ENCODE data around the gene PPP2R5A.
"Not testable (repeated sequence)": the region's sequence is repeated elsewhere in the genome, so short reads cannot be mapped to it uniquely, and the experiment has no call there.

The PPP2R5A gene

DNA sequence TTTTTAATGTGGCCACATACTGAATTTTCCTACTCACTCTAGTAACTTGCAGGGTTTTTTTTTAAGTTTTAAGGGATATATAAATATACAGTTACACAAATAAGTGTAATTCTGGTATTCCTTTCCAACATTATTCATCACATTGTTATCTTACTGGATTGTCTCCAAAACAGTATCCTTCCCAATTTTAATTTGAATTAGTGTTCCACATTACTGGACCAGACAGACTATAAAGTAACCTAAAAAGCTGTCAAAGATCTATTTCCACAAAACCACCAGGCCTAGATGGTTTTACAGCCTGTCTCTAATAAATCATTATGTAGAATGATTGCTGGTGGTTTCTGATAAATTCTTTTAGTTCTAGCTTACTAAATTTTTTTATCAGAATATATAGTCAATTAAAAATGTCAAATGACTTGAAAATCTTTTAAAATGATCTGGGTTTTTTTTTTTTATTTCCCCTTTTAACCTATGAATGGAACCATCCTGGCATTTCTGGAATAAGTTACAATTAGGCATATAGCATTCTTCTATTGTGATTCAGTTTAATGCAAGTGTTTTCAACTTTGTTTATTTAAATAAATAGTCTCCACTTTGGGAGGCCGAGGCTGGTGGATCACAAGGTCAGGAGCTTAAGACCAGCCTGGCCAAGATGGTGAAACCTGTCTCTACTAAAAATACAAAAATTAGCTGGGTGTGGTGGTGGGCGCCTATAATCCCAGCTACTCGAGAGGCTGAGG is 70.2 kb downstream of the PPP2R5A start:
- DNase-seq (ENCODE audit: low read depth in 2 of 2): no peak

DNA sequence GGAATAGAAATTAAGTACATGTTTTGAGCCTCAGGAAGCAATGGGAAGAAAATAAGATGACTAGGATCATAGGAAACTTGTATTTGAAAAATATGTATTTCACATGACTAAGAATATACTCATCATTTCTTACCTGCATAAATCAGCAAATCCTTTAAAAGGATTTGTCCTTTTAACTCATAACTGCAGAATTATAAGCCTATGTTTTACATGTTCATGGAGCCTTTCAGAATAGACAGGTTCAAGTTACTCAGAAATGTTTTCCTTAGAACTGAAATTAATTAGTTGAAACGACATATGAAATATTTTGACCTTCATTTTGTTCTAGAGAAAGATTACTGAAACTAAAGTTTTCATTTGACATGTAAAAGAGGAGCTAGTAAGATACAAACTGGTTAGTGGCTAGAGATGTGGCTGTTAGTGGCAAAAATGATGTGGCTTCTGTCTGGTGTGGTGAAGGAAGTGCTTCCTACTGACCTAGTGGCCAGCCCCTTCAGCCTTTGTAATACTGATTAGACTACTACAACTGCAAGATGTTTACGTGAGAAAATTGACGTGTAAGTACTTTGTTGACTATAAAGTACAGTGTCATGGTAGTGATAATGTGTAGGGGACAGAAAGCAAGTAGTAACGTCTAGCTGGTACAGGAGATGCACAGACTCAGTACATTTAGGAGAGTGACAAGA is 74.7 kb downstream of the PPP2R5A start:
- DNase-seq (ENCODE audit: low read depth in 2 of 2): no peak

DNA sequence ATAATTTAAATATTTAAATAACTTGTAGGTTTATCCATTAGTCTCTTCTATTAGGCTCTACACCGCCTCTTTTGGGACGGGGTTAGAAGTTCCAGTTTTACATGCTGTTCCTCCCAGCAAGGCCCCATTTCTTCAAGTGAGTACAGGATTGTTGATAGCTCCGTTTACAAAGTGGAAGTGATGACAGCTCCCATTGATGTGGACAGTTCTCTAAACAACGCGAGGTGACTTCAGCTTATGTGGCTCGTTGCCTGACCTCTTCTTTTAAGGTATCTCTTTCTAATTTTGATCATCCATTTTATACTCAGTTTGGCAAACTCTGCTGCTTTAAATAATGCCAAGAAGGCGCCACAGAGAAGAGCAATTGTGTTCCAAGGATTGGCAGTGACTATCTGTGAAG is 79.8 kb downstream of the PPP2R5A start:
- DNase-seq (ENCODE audit: low read depth in 2 of 2): no peak

GRCh38 chr1:212366901-212367300 is 81.7 kb downstream of the PPP2R5A start:
- DNase-seq (ENCODE audit: low read depth in 2 of 2): no peak

DNA sequence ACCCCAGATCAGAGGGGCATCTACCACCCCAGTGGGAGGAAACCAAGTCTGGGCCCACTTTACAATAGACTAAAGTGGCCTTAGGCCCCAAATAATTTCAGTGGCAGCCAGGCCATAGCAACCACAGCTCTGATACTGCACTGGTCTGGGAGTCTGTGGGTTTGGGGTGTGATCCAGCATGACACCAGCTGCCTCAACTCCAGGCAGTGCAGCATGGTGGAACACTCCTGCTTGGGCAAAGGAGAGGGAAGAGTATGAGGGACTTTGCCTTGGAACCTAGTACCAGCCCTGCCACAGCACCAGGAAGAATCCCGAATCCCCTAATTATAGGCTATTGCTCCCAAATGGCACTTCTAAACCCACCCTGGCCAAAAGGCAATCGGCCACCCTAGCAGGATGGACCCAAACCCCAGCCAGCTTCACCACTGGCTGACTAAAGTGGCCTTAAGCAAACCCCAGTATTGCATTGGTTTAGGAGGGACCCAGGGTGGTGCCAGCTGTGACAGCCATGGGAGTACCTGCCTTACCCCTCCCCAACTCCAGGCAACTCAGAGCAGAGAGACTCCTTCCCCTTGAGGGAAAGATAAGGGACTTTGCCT is 82.4 kb downstream of the PPP2R5A start:
- DNase-seq (ENCODE audit: low read depth in 2 of 2): no peak

DNA sequence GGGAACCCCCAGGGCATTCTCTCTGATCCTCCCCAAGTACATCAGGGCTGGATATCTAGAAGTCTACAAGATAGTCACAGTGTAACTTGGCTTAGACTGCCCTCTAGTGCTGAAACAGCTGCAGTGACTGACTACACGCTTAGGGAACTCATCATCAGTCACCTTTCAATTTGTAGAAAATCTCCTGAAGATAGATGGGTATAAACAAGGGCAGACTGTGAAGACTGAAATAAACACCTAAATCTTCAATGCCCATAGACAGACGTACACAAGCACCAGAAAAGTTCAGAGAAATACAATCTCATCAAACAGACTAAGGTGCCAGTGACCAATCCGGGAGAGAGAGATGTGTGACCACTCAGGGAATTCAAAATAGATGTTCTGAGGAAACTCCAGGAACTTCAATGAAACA is 82.9 kb downstream of the PPP2R5A start:
- DNase-seq (ENCODE audit: low read depth in 2 of 2): peak; percentile 17 to 33

DNA sequence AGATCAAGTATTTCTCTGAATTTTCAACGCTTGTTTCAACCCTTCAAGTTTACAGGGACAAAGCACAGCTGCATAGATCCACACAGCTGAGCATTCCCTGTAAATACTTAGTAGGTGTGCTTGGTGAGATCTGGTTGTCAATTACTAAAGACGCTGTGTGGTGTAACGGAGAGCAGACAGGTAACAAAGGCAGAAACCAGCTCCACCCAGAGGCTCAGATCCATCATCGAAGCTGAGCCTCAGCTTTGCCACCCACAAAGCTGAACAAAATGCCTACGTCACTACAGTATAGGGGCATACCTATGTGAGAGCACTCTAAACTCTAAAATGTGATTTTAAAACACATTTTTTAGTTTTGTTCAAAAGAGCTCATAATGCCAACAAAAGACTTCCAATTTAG is 90.8 kb downstream of the PPP2R5A start:
- no peak for DNase-seq (ENCODE audit: low read depth in 2 of 2)

DNA sequence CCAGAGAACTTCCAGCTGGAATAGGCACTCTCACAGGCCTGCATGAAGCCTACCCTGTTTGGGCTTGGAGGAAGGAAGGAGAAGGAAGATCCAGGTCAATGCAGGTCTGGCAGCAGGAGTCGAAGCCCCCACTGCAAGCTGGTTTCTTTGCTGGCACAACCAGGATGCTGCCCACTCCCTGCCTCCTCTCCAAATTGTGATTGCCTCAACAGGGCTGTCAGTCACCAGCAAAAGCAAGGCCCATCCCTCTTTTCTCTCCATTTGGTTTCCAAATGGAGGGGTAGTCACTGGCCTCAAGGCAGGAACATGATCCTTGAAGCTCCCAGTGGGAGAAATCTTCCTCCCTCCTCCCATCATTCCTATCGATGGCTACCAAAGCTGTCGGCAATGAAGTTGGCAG is 92.4 kb downstream of the PPP2R5A start:
- no peak for DNase-seq (ENCODE audit: low read depth in 2 of 2)

GRCh38 chr1:212379366-212379765 is 94.2 kb downstream of the PPP2R5A start:
- no peak for DNase-seq (ENCODE audit: low read depth in 2 of 2)

- no peak for DNase-seq (ENCODE audit: low read depth in 2 of 2)
Measured at GRCh38 chr1:212381397-212382035, 96.3 kb downstream of the PPP2R5A start.

GRCh38 chr1:212386029-212386428 is 100.8 kb downstream of the PPP2R5A start:
- DNase-seq (ENCODE audit: low read depth in 2 of 2): no peak

DNA sequence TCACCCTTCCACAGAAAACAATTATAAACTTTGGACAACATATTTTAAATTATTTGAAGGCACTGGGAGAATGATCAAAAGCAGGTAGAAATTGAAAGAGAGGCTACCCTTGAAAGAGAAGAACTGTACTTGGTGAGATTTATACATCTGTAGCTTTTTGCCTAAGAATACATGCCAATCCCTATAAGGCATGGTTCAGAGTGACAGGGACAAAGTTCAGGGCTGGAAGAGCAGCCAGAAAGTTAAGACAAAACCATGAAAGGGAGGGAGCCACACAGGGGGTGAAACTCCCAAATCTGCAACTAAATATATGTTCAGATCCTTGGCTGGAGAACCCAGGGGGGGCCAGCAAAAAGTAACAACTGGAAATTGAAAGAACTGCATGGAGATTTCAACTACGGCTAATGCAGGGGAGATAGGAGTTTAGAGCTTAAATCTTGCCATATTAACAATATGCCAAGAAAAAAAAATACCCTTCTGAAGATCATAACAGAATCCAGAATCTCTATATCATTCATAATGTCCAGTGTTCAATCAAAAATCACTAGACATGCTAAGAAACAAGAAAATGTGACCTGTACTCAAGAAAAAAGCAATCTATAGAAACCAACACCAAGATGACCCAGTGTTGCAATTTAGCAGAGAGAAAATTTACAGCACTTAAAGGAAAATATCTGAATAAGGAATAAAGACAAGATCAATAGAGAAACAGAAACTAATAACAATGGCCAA is 103.9 kb downstream of the PPP2R5A start:
- no peak for DNase-seq (ENCODE audit: low read depth in 2 of 2)

GRCh38 chr1:212395678-212396437 is 110.6 kb downstream of the PPP2R5A start:
- DNase-seq (ENCODE audit: low read depth in 2 of 2): not testable (repeated sequence)

DNA sequence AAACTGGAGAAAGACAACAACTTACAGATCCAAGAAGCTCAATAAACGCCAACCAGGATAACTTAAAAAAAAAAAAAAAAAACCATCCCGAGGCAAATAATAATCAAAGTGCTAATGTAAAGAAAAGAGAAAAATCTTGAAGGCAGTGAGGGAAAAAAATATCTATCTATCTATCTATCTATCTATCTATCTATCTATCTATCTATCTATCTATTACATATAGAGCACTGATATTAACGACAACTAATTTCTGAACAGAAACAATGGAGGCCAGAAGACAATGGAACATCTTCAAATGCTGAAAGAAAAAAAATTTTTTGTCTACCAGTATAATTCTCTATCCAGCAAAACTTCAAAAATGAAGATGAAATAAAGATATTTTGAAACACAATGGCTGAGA is 111.4 kb downstream of the PPP2R5A start:
- no peak for DNase-seq (ENCODE audit: low read depth in 2 of 2)

GRCh38 chr1:212397171-212397570 is 112.0 kb downstream of the PPP2R5A start:
- no peak for DNase-seq (ENCODE audit: low read depth in 2 of 2)

DNA sequence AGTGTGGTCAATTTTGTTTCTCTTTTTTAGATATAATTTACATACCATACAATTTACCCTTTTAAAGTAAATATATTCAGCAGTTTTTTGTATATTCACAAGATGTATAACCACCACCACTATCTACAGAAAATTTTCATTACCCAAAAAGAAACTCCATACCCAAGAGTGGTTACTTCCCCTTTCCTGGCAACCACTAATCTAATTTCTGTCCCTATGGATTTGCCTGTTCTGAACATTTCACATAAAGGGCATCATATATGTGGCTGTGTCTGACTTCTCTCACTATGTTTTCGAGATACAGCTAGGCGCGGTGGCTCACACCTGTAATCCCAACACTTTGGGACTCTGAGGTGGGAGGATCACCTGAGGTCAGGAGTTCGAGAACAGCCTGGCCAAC is 115.8 kb downstream of the PPP2R5A start:
- DNase-seq (ENCODE audit: low read depth in 2 of 2): no peak

GRCh38 chr1:212401838-212402582 is 116.8 kb downstream of the PPP2R5A start:
- DNase-seq (ENCODE audit: low read depth in 2 of 2): no peak

GRCh38 chr1:212402666-212403321 is 117.6 kb downstream of the PPP2R5A start:
- no peak for DNase-seq (ENCODE audit: low read depth in 2 of 2)

GRCh38 chr1:212410231-212410820 is 125.1 kb downstream of the PPP2R5A start:
- no peak for DNase-seq (ENCODE audit: low read depth in 2 of 2)
